HG02623 (cell line): ENCODE measurements around the gene ZNF532.
"Not testable (repeated sequence)": the region's sequence is repeated elsewhere in the genome, so short reads cannot be mapped to it uniquely, and the experiment has no call there.

Experiments used
- ATAC-seq: cut with Tn5 transposase; IDR thresholded peaks from one replicate; pipeline ENCODE4 v1.9.1; 2021; ENCODE audit warnings: moderate library complexity; ENCODE audit not compliant: unreplicated experiment

The ZNF532 gene

DNA sequence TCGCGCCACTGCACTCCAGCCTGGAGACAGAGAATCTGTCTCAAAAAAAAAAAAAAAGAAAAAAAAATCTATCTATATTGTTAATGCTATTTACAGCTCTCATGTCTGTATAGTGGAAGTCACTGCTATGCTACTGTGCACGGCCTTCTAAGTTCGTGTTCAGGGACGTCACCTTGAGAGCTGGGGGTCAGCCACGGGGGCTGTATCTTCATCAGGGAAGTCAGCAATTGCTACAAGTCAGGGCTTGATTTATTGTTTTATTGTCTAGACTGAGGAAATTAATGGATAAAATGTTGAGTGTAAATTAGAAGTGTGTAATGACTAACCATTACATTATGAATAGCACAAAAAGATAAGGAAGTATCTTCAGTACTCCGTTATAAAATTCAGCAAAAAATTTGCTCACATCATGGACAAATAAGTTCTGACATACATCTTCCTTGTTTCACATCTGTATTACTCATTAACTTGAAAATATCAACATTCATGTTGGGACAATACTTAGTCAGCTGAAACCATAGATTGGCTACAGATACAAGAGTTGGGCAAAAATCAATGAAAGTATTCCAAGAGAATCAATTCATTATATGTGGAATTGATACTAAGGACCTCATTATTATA, 138.4 kb downstream of the ZNF532 start:
- no peak for ATAC-seq

DNA sequence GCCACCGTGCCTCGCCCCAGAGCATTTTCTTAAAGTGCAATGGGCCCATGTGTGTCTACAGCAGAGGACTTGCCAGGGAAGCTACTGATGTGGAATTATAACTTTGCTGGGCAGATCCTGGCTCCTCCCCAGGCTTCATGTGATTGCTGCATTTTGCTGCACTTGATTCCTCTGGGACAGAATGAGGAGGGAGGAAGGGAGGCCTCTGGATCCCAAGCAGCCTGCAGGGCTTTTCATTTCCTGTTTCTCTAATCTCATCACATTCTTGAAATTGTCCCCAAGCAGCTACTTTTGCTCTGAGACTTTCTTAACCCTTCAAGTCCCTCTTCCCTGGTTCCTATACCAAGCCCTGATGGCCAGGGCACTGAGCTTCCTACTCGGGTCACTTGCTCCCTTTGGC, 140.6 kb downstream of the ZNF532 start:
- no peak for ATAC-seq

DNA sequence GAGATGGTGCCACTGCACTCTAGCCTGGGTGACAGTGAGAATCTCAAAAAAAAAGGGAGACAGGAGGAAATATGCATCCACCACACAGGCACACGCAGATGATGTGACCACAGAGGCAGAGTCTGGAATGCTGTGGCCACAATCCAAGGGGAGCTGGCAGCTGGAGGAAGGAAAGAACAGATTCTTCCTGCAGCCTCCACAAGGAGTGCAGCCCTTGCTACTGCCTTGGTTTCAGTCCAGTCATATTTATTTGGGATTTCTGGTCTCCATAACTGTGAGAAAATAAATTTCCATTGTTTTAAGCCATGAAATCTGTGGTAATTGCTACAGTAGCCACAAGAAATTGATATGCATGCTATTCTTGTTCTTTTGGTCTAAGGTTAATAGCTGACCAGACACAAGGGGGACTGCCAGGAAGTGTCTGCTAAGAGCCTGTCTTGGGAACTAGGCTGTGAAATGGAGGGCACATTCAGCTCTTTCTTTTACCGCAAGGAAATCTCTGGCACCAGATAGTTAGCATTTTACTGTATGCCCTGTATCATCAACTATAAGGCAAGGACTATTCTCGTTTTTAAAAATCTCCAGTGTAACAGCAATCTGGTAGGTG, 141.9 kb downstream of the ZNF532 start:
- no peak for ATAC-seq

DNA sequence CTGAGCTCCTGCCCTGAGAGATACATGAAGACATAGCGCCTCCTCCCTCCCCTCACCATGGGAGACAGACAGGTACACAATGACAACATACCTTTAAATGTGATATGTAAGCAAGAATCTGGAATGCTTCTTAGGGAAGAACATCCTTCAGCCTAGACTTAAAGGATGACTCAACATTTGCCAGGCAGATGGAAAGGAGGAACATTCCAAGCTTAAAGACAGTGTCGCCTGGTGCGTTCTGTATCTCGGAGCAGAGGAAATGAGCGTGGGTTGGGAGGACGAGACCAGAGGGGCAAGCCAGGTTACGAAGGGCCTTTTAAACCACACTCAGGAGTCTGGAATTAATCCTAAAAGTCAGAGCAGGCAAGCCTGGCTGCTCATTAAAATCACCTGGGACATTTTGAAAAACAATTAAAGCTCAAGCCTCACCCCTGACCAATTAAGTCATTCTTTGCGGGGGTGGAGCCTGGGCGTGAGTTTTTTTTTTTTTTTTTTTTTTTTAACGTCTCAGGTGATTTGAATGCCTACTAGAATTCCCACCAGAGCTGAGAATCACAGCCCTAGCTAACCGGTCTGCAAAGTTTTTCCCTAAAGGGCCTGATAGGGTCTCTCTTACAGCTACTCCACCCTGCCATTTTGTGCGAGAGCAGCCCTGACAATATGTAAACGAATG, 143.8 kb downstream of the ZNF532 start:
- ATAC-seq: no peak

DNA sequence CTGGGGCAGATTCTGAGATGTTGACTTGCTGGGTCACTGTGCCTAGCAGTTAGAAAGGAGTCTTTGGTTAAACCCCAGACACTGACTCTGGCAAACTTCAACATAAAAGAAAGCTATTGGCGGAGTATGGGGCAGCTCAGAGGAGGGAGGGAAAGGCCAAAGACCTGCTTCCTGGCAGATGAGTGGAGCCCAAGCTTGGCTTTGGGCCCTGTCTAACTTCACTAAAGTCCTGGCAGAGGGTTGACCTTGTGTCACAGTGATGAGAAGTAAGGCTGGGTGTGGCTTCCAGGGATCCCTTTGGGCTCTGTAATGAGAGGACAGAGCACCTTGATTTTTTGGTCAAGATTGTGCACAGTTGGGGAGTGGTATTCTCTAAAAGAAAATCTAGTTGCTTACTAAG, 145.2 kb downstream of the ZNF532 start:
- no peak for ATAC-seq

DNA sequence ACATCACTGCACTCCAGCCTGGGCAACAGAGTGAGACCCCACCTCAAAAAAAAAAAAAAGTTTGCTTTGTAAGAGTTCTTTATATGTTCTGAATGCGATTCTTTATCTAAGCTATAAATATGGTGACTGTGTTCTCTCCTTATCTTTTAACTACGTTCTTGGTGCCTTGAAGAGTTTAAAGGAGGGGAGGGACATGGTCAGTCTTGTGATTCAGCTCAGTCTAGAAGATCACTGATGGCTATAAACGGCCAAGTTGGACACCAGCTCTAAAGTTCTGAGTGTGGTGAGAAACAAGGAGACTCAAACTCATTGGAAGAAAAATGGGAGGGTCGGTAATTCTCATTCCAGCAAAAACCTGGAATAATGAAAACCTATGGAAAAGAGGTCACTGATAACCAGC, 146.6 kb downstream of the ZNF532 start:
- no peak for ATAC-seq

DNA sequence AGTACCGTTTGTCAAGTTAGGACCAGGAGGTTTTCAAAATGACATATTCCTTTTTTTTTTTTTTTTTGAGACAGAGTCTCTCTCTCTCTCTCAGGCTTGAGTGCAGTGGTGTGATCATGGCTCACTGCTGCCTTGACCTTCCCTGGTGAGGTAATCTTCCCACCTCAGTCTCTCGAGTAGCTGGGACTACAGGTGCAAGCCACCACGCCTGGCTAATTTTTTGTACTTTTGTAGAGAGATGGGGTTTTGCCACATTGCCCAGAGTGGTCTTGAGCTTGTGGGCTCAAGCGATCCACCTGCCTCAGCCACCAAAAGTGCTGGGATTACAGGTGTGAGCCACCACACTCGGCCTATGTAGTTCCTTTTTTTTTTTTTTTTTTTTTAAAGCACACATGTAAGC, 147.1 kb downstream of the ZNF532 start:
- no peak for ATAC-seq

DNA sequence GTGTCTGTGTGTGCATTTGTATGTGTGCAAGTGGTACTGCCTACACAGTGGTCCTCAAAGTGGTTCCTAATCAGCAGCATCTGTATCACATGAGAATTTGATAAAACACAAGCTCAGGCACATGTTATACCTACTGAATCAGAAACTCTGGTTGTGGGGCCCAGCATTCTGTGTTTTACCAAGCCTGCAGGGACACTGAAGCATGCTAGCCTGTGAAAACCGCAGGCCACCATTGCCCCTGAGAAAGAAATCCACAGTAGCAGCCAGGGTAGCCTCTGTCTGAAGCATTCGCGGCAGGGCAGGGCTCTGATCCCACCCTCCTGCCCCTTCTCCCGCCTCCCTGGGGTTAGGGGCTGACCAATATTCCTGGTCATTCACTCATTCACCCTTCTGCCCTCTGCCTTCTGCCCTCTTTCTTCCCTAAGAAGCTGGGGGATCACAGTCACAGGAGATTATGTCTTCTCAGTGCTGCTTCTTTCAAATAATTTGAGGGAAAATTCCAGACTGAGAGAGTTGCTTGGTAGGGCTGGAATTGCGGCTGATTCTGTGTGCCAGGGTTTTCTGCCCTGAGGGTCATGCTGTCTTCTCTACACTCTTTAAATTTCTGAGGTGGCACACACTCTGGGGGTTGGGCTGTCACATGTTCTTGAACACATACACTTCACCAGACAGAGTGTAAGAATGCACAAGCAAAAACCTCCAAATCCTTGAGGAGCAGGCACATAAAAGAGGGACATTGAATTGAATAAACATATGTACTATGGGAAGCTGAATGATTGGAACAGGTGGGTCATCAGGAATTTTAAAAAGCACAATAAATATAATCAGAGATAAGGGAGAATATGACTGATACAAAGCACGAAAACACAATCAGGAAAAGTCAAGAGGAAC, 148.4 kb downstream of the ZNF532 start:
- no peak for ATAC-seq

DNA sequence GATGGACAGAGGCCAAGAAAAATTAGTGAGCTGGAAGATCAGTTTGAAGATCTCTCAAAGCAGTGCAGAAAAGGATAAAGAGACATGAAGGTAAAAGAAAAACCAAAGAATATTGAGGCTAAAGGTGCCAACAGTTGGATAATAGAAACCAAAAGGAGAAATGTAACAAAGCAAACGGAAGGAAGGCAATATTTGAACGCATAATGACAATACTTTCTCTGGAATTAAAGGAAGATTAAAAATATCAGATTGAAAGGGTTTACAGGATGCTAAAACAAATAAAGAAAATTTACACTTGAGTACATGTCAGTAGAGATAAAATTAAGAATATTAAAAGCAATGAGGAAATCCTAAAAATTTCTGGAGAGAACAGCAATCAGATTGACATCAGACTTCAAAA, 149.1 kb downstream of the ZNF532 start:
- no peak for ATAC-seq

DNA sequence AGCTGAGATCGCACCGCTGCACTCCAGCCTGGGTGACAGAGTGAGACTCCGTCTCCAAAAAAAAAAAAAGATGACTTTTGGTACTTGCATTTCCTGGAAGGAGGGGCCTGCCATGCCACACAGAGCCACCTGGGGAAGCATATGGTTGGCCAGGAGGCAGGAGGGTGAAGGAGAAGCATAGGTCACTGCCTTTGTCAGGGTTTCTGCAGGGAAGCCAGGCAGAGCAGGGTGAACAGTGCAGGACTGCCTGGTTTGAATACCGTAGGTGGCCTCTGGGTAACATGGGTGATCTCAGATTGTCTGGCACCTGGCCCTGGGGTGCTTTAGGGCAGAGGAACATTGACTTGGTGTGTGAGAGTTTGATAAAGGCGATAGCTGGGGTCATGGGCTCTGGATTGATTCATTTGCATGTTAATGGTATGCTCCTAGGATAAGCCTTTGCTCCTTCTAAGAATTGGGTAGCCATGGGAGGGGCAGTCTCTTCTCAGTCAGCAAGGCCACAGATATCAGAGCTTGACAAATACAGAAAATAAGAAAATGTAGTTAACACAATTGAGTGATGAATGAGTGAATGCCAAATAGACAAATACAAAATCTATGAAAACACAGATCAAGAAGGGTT, 151.0 kb downstream of the ZNF532 start:
- ATAC-seq: no peak

DNA sequence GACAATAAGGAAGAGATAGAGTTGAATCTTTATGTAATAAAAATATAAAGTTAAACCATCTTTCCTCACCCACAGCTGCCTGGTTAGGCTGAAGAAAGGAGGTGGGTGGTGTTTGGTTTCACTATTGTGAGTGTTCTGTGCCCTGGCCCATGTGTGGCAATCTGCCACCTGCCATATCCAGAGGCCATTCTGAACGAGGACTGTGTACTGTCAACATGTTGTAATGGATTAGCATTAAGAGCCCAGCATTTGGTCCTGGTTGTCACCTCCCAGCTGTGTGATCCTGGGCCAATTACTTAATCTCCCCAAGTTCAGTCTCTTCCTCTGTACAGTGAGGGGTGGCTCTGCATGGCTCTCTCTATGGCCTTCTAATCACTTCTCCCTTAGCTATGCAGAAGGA, 156.8 kb downstream of the ZNF532 start:
- no peak for ATAC-seq

DNA sequence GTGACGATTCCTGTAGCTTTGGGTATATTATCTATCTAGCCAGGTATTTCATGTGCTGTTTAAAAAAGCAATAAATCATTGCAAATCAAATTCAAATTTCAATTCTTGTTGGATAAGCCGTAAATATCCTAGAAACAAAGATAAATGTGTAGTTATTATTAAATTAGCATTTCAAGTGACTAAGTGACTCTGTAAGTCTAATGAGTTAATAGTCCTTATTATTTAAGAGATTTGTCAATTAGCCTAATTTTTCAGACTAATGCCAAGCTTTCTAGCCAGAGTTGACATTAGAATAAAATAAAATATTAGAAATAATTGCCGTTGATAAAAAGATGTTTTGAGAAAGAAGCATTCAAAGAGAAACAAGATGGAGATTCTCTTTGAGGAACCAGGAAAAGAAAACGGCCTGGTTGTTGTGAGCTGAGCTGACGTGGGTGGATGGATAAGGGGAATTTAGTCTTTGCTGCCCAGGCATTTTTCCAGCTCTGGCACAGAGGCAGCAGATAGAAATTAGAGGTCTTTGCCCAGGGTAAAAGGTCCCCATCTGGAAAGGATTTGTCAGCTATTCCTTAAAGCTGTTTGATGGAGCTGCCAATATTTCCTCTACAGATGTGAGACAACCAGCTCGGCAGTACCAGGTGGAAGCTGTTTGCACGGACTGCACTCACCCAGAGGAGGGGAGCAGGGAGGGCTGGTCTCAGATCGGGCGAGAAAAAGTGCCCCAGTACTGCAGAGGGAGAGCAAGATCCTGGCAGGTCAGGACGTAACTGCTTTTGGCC, 157.7 kb downstream of the ZNF532 start:
- no peak for ATAC-seq

DNA sequence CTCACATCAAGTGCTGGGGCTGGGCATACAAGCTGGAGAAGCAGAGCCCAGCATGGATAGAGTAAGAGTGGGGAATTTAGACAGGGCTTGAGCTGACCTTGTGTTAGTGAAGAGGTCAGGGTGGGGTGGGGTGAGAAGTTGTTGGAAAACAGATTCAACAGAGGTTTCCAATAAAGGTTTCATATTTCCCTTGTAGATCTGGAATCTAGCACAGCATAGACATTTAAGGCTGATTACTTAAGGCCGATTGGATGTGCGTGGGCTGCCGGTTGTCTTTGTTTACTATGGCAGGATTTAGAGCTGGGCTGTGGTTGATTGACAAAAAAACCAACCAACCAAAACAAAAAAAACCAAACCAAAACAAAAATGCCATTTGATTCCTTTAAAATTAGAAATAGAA, 160.2 kb downstream of the ZNF532 start:
- no peak for ATAC-seq

DNA sequence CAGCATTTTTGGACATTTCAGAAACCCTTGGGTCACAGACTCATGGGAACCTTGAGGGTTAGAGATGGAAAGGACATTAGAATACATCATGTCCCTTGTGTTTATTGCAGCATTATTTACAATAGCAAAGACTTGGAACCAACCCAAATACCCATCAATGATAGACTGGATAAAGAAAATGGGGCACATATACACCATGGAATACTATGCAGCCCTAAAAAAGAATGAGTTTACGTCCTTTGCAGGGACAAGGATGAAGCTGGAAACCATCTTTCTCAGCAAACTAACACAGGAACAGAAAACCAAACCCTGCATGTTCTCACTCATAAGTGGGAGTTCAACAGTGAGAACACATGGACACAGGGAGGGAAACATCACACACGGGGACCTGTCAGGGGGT, 160.9 kb downstream of the ZNF532 start:
- not testable (repeated sequence) for ATAC-seq

DNA sequence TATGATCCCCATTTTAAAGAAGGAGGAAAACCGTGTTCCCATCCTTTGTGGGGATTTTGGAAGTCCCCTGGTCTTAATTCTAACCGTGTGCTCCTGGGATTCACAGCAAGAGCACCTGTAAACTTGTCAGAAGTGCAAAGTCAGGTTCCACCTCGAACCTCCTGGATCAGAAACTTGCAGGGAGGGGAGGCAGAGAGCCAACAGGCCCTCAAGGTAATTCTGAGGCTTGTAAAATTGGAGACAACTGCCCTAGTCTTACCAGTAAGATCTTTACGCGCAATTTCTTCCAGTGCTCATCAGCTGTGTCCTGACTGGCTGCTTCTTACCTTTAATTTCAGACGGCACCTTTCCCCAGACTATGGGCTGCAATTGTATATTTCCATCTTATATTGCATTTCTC, 161.7 kb downstream of the ZNF532 start:
- ATAC-seq: no peak

DNA sequence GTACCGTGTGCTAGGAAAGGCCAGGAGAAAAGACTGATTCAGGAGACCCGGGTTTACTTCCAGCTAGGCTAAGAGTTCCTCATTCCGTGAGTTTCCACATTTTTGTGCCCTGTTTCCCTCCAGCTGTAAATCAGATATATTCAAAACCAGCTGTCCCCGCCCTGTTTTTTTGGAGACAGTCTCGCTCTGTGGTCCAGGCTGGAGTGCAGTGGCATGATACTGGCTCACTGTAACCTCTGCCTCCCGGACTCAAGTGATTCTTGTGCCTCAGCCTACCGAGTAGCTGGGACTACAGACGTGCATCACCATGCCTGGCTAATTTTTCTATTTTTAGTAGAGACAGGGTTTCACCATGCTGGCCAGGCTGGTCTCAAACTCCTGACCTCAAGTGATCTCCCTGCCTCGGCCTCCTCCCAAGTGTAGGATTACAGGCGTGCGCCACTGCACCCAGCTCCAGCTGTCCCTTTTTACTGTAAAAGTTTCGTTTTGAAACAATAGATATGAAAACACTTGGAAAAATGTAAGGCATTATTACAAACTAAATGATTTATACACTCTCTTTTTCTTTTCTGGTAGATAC, 162.2 kb downstream of the ZNF532 start:
- no peak for ATAC-seq

DNA sequence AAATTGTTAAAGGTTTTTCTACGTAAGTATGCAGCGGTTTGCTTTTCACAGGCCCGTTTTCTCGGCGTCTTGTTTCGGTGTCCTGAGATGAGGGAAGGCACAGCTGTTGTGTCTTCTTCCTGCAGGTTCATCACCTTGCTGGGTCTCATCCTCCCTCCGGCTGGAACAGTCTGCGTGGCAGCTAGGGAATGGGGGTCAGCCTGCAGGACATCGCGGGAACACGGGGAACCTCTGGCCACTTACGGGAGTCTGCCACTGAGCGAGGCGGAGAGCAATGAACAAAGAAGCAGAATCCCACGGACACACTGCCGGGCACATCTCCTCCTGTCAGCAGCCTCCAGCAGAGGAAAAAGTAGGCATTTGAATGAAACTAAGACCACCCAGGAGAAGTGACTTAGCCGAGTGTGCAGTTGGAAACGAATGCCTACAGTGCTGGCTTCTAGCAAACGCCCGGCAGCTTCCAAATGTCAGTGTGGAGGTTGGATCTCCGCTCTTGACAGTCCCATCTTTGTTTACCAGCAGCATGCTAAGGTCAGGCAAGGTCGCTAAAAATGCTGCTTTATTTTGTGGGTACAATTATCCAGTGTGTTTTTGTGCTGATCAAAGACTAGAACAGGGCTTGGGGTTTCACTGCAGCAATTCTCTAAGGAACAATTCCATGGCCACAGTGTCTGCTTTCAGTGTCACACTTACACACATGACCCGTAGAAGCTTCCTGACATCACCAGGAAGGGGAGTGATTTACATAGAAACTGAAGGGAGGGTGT, 165.2 kb downstream of the ZNF532 start:
- ATAC-seq: no peak

DNA sequence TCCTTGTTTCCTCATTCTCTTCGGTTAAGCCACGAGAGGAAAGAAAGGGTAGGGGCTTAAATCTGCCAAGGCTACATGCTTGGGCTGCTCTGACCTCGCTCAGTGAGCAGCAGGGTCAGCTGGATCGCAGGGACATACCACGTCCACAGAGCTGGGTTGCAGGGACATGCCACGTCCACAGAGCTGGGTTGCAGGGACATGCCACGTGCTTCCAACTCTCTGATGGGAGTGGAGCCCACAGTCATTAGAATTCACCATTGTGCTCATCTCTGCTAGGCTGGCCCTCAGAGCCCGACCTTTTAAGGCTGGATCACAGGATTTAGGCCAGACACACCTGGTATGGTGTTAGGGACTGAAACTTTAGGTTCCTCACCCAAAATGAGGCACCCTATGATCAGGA, 167.6 kb downstream of the ZNF532 start:
- no peak for ATAC-seq

DNA sequence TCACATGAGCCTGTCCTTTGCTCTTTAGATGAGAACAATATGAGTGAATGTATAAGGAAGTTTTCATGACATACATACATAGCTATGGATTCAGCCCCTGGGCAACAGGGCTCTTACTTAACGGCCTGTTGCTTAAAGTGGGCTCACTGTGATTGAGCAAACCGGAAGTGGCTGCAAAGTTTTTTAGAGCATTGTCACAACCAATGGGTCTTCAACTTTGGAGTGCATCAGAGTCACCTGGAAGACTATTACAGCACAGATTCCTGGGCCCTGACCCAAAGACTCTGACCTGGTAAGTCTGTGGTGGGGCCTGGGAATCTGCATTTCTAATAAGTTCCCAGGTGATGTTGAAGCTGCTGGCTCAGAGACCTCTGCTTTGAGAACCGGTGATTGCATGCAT, 168.7 kb downstream of the ZNF532 start:
- ATAC-seq: no peak
